Ovary (tissue), 3 donors: ENCODE results near the gene PFDN1.

Experiments used
- CTCF ChIP-seq, 3 donors: fragments of 450-650 bp in 2 of 3; fragments of 200-600 bp in 1 of 3; IDR thresholded peaks; one replicate each; pipeline versions ENCODE4 v1.5.1 to v1.8.0; 2016 to 2022; ENCODE audit warnings: antibody characterized with exemption in 3 of 3, mild to moderate bottlenecking in 1 of 3
- EP300 ChIP-seq: sonication (generic); formaldehyde crosslinking; IDR thresholded peaks from one replicate; pipeline ENCODE4 v1.6.1; 2017; ENCODE audit warnings: antibody characterized with exemption
- donor health status: DM: no; HTN: no; CAD: no.

- TF ChIP-seq EP300 (no peak), CTCF (IDR thresholded peaks at IDR 0.05) (no peak)
Measured at GRCh38 chr5:140196115-140196814, 106.6 kb downstream of the PFDN1 start.
